Heart left ventricle (tissue), 16 donors: ENCODE results near the gene MYO3A. TPM values are rescaled to one million over a fixed set of nuclear protein-coding genes. Genes with fewer than 3 reads are reported as not detected.

ENCODE experiments used
- ATAC-seq, 4 donors: fragments of 200-7000 bp; cut with Tn5 transposase; one replicate each; pipeline ENCODE4 v1.9.1; 2020 to 2022; ENCODE audit warnings: moderate library complexity in 4 of 4, mild to moderate bottlenecking in 3 of 4, moderate number of reproducible peaks in 1 of 4
- DNase-seq, 5 donors: peaks; one replicate each; pipeline ENCODE4 v3.0.0-alpha.2; 2020
- H3K27ac ChIP-seq, 12 donors: fragments of 200-600 bp; sonication (generic) in 4 of 12; one replicate each; pipeline versions ENCODE4 v1.5.0 to v1.8.0; 2016 to 2022; ENCODE audit warnings: mild to moderate bottlenecking in 2 of 12
- H3K27me3 ChIP-seq, 9 donors: fragments of 200-600 bp; sonication (generic) in 2 of 9; one replicate each; pipeline versions ENCODE4 v1.5.1 to v1.8.0; 2016 to 2022; ENCODE audit warnings: mild to moderate bottlenecking in 3 of 9
- H3K36me3 ChIP-seq, 9 donors: fragments of 200-600 bp; sonication (generic) in 2 of 9; one replicate each; pipeline versions ENCODE4 v1.5.0 to v1.8.0; 2018 to 2022; ENCODE audit warnings: mild to moderate bottlenecking in 2 of 9
- H3K4me1 ChIP-seq, 12 donors: fragments of 200-600 bp; sonication (generic) in 4 of 12; one replicate each; pipeline versions ENCODE4 v1.5.0 to v1.8.0; 2016 to 2022; ENCODE audit warnings: mild to moderate bottlenecking in 3 of 12
- H3K4me3 ChIP-seq, 12 donors: fragments of 200-600 bp; sonication (generic) in 4 of 12; one replicate each; pipeline versions ENCODE4 v1.5.0 to v1.8.0; 2017 to 2022; ENCODE audit warnings: mild to moderate bottlenecking in 9 of 12, moderate library complexity in 4 of 12
- H3K9me3 ChIP-seq, 12 donors: fragments of 200-600 bp; sonication (generic) in 4 of 12; one replicate each; pipeline versions ENCODE4 v1.5.0 to v1.8.0; 2016 to 2022; ENCODE audit warnings: mild to moderate bottlenecking in 1 of 12
- POLR2A ChIP-seq, 2 donors: fragments of 450-650 bp; IDR thresholded peaks; one replicate each; pipeline ENCODE4 v1.6.1; 2017; ENCODE audit warnings: antibody characterized with exemption in 2 of 2, mild to moderate bottlenecking in 2 of 2, moderate library complexity in 2 of 2
- WGBS, 4 donors: extraction: QIAGEN DNeasy Blood & Tissue Kit in 2 of 4; methylation state at CpG; one replicate each; pipeline versions ENCODE4 v1.1.5 to v1.1.7; 2013 to 2018; 5-methylcytosine and 5-hydroxymethylcytosine counted together
- intact Hi-C, 10 donors: fragments of 100-400 bp; cut with DNase I; formaldehyde crosslinking; loops; one replicate each; pipeline versions ENCODE4 v1.11.1 to v1.14.2; 2022
- polyA plus RNA-seq, 2 donors: library from polyadenylated mRNA; stranded (reverse); fragments of 200-250 nt; gene quantifications; one replicate each; pipeline ENCODE4 v1.2.3, GENCODE V29; 2013
- total RNA-seq, 9 donors: library from RNA; depleted of rRNA in 2 of 9; stranded (reverse); fragments of >200 nt in 2 of 9; fragmentation: NEBNext Ultra II Directional in 3 of 9; extraction: Animal tissue kit (Norgen Biotek cat#: 25700) in 3 of 9; gene quantifications; one replicate each; pipeline versions ENCODE4 v1.1.0 to v1.2.4, GENCODE V29; 2016 to 2023
- TF ChIP-seq, protein P1 (sequence below), 12 donors: fragments of 200-600 bp; sonication (generic) in 4 of 12; IDR thresholded peaks; one replicate each; pipeline versions ENCODE4 v1.5.0 to v1.8.0; 2018 to 2022; ENCODE audit warnings: antibody characterized with exemption in 12 of 12, mild to moderate bottlenecking in 5 of 12
- donor health status: ischemic (EF 13 %, LVEDD 7.1; RV severe dilation, severe dysfunction).
- donor health status: healthy with polysubstance abuse.
- donor health status: DM: no; HTN: yes; CAD: no.
- donor health status: DM: no; HTN: no; CAD: no.
- donor health status: ischemic (EF 25% LVEDD 6.9; RV normal size, moderate dysfunction).
- donor health status: ischemic (EF 25% LVEDD 5.7; RV mildly dilated, moderate dysfunction).
- donor health status: healthy.
- donor health status: DM: yes; HTN: yes; CAD: no.
- donor health status: ischemic (EF 35%, LVEDD 5.7; RV mildly dilated, moderate dysfunction).
- donor health status: nonischemic (EF 11% LVEDD 7.7; RV severe dilation, severe dysfunction).
- donor health status: DM: yes; HTN: yes; CAD: no.
- donor health status: PGD.
- donor health status: ischemic (EF 29% LVEDD 5.4; RV normal size, mild dysfunction).
- donor health status: nonischemic (EF 23%, LVEDD 6.1; RV moderate dilation, normal function).

Gene MYO3A
- total and polyA plus RNA-seq, 11 donors = 0.14 TPM; not detected in 10

DNA sequence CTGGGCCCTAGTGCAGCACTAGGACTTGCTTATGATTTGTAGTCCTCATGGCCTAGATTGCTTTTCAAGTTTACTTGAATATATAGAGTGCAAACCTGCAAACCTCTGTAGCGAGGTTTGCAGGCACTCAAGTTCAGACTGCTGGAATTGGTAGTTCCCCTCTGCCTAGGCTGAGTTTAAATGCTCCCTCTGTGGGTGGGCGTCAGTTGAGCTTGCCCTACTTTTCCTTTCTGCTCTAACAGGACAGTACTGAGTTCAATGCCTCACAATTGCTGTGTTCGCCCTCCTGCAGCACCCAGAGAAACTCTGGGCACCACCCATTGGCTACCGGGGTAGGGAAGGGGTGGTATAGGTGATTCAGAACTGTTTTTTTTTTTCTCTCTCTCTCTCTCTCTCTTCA is 31.6 kb downstream of the MYO3A start:
- Histone ChIP-seq H3K27ac (no peak overlapping the region), H3K9me3 (no peaks in the 10 kb centered on the region), H3K4me3 (no peak overlapping the region), H3K4me1 (no peaks in the 10 kb centered on the region), H3K27me3 (no peaks in the 10 kb centered on the region), H3K36me3 (no peaks in the 10 kb centered on the region)
- ATAC-seq (no peak), DNase-seq (no peak)
- 68 to 84% (median 75%) methylated on average over 4 of the region's 4 CpGs for WGBS, 4 donors
- intact Hi-C loops = no loop called here
- no peak for TF ChIP-seq POLR2A (IDR thresholded peaks at IDR 0.05)
- TF ChIP-seq, protein P1, sequence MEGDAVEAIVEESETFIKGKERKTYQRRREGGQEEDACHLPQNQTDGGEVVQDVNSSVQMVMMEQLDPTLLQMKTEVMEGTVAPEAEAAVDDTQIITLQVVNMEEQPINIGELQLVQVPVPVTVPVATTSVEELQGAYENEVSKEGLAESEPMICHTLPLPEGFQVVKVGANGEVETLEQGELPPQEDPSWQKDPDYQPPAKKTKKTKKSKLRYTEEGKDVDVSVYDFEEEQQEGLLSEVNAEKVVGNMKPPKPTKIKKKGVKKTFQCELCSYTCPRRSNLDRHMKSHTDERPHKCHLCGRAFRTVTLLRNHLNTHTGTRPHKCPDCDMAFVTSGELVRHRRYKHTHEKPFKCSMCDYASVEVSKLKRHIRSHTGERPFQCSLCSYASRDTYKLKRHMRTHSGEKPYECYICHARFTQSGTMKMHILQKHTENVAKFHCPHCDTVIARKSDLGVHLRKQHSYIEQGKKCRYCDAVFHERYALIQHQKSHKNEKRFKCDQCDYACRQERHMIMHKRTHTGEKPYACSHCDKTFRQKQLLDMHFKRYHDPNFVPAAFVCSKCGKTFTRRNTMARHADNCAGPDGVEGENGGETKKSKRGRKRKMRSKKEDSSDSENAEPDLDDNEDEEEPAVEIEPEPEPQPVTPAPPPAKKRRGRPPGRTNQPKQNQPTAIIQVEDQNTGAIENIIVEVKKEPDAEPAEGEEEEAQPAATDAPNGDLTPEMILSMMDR (IDR thresholded peaks at IDR 0.05) = no peak

DNA sequence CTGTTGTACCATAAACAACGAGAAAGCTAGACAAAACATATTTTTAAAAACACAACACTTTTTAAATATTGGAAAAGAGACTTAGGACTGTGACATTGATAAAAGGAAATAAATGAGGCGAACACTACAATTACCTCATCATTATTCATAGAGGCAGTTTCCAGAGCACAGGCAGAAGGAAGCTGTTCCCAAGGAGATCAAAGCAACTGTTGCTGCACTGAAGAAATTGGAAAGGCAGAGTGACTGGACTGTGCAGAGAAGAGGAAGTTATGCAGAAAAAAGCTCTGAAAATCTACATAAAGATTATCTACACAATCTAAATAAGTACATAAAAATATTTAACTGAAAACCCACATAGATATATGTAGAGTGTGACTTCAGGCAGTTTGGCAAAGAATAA is 32.8 kb downstream of the MYO3A start:
- no peaks in the 10 kb centered on the region for H3K27me3 ChIP-seq
- ATAC-seq (no peak), DNase-seq (no peak)
- 66 to 75% (median 74%) methylated on average over 2 of the region's 2 CpGs for WGBS, 4 donors
- no peaks in the 10 kb centered on the region for H3K4me1 ChIP-seq
- no peaks in the 10 kb centered on the region for H3K36me3 ChIP-seq
- no peak overlapping the region for H3K27ac ChIP-seq
- H3K9me3 ChIP-seq = no peaks in the 10 kb centered on the region
- TF ChIP-seq POLR2A (IDR thresholded peaks at IDR 0.05) = no peak
- TF ChIP-seq, protein P1 (IDR thresholded peaks at IDR 0.05) = no peak
- intact Hi-C loops = no loop called here
- H3K4me3 ChIP-seq = no peak overlapping the region

GRCh38 chr10:25972631-25973030 is 38.6 kb downstream of the MYO3A start:
- no peaks in the 10 kb centered on the region for H3K9me3 ChIP-seq
- no peak overlapping the region for H3K4me3 ChIP-seq
- ATAC-seq = no peak
- intact Hi-C loops = no loop called here
- DNase-seq = no peak
- no peak overlapping the region for H3K27ac ChIP-seq
- TF ChIP-seq POLR2A (IDR thresholded peaks at IDR 0.05) = no peak
- TF ChIP-seq, protein P1 (IDR thresholded peaks at IDR 0.05) = no peak
- no peaks in the 10 kb centered on the region for H3K27me3 ChIP-seq
- no peaks in the 10 kb centered on the region for H3K36me3 ChIP-seq
- H3K4me1 ChIP-seq = no peaks in the 10 kb centered on the region

DNA sequence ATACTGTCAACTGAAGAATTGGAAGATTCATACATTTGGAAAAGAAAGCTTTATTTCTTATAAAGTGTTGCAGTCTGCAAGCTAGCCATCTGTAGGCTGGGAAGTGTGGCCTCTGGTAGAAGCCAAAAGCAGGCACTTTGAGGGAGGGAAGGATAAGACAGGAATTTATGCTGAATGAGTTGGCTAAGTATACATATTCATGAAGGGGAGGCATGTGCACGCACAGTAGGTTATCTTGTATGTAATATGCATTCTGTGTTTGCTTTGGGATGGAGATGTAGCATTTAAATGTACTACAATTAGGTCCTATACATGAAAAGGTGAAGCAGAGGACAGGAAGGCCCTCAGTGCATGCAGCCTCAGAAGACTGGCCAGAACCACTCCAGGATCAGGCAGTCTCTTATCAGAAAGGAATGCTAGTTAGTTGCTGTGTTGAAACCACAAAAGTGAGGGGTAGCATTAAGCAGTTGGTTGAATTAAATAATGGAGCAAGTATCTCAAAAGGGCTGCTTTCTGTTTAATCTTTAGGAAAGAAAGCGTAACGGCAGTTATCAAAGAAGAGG is 40.9 kb downstream of the MYO3A start:
- DNase-seq (no peak), ATAC-seq (no peak)
- TF ChIP-seq POLR2A (IDR thresholded peaks at IDR 0.05) = no peak
- TF ChIP-seq, protein P1 (IDR thresholded peaks at IDR 0.05) = no peak
- H3K36me3 ChIP-seq = no peaks in the 10 kb centered on the region
- no peaks in the 10 kb centered on the region for H3K9me3 ChIP-seq
- 52 to 57% (median 55%) methylated on average over 3 of the region's 3 CpGs for WGBS, 4 donors
- H3K4me3 ChIP-seq = no peak overlapping the region
- H3K4me1 ChIP-seq = no peaks in the 10 kb centered on the region
- no peak overlapping the region for H3K27ac ChIP-seq
- no peaks in the 10 kb centered on the region for H3K27me3 ChIP-seq
- intact Hi-C loops = no loop called here
